Astrocyte of the hippocampus (primary cell): Measurements from ENCODE around the gene ZCCHC7.
A peak's percentile ranks its signal among the peaks of the same experiment; 100 is the strongest.

Experiments
- DNase-seq: peaks from one replicate; pipeline ENCODE4 v3.0.0; 2011; ENCODE audit warnings: low read depth, low spot score

Gene ZCCHC7

DNA sequence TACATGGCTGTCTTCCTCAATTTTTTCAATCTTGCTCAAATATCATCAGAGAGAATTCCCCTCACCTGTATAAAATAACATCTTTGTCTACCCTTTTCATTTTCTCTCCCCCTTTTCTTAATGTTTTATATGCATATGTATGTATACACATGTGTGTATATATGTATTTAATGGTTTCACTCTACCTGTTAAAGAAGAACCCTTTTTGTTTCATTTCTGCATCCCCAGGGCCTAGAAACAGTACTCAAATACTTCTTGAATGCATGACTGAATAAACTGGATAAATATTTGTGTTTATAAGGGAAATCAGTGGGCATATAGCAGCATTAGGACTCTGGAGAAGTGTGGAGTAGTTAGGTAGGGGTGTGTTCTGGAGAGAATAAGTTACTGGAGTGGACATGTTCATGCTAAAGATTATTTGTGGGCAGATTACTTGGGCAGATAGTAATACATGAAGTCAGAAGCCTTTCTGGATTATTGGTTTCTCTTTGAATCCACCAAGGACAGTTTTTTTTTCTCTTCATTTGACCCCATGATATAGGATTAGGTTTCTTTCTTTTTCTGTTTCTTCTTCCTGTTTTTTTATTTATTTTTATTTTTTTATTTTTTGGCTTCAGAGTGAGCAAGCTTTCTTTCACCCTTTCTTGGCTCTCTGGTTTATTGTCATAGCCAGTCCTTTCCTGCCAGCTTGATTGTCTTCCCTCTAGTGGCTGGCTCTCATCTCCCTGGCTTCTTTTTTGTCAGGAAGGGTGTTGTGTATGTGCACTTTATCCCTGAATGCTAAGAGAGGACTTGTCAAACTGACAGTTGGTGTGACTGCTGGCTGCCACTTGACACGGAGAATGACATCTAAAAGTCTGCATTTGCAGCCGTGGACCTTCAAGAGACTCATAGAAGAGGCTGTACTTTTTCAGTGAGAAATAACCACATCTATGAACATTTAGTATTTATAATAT, 89.3 kb downstream of the ZCCHC7 start:
- no peak for DNase-seq

DNA sequence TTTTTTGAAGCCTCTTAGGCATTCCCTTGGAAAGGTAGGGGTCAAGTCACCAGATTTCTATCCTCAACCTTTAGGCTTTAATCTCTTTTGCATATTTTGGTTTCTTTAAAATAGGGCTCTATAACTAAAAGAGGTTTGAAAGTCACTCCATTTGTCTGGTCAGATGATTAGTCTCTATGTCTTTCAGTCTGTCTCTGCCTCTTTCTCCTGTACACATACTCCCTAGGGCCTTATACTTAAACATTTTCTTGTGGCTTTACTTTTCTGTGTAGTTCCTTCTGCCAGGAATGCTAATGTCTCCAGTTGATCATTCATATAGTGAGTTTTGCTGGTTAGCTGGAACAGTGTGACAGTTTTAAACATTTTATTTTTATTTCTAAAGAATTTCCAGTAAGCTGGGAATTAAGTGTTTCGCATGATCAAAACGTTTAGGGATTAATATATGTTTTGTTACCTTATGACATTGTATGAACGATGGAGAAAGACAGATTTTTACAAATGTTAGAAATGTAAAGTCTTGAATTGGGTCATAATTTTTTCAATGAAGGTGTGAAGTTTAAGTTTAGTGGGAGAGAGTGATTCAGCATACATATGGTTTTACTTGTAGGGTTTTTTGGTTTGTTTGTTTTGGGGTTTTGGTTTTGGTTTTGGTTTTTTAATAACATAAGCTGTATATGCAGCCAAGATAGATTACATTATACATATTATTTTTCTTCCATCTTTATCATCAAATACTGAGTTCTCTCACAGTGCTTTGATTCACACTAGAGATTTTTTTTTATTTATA, 90.6 kb downstream of the ZCCHC7 start:
- DNase-seq, result no peak

DNA sequence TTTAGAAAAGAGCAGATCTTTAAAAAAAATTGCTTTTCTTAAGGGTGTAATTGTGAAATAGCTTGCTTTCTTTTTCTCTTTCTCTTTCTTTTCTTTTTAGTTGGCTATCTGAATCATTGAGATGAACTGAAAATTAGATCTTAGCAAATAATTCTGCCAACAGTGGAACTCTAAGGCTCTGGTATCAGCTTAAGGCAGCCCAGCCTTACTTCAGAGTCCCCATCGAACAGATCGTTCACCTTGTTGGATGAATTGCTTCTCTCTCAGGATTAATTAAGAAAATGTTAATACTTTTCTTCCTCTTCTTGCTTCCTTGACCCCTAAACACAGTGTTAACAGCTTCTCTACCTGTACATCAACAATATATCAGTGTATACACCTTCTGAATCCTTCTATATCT, 92.1 kb downstream of the ZCCHC7 start:
- DNase-seq, result no peak

DNA sequence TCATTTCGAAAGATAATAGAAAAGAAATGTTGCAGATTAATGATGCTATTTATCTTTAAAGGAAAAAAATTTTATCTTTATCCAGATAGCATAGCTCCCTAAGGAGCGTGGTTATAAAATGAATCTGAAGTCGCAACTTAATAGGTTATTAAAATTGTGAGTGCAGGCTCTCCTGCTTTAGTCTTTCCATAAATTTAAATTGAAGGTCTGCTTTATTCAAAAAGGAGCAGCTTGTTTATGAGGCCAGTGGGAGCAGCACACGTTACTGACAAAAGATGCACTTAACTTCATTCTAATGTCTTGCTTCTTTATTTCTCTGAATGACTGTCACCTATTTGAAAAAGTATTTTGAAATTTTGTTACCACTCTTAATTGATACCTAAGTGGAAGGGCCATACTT, 95.0 kb downstream of the ZCCHC7 start:
- no peak for DNase-seq

DNA sequence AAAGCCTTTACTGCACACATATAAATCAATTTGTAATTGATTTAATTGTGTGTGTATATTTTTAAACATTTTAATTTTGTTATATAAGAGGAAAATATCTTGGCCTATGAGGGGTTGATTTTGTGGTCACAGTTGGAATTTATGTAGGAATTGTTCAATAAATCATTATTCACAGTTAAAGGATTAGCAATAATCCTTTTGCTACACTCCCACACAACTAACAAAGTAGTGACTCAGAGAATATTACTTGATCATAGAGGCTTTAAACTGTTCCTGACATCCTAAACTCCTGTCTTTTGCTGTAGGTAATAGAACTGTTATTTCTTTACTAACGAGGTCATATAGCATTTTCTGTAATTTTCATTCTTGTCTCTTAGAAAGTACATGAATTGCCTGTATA, 95.5 kb downstream of the ZCCHC7 start:
- peak; percentile 15 for DNase-seq

DNA sequence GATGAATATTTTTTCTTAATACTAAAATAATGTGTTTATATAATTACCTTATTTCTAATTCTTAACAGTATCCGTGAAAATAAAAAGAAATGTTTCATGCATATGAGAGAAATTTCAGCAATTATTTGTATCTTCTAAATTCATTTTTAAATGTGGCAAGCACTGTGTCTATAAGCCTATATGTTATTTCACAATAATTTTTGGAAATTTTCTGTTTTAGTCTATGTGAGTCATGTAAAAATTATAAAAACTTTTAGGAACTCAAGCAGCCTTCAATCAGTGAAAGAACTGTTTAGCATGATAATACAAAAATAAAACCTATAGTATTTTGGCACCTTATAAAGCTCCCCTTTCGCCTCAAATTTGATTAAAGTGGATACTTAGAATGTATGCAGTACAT, 96.8 kb downstream of the ZCCHC7 start:
- no peak for DNase-seq

DNA sequence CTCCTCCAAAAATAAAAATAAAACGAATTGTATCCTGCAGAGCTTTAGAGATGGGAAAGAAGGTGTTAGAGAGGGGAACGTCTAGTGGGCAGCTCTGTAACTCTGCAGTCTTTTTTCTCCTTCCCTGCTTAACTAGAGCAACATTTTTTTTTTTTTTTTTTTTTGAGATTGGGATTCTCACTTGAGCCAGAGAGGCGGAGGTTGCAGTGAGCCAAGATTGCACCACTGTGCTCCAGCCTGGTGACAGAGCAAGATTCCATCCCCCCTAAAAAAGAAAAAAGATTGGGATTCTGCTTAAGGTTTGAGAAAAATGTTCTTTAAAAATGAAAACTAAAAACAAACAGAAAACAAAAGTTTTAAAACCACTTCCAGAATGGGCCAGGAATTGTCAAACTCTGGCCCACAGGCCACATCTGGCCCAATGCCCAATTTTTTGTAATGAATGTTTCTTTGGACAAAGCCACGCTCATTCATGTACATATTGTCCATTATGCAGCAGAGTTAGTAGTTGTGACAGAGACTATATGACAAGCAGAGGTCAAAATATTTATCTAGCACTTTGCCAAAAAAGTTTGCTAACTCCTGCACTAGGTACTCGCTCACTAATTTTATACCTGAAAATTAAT, 98.5 kb downstream of the ZCCHC7 start:
- DNase-seq, result peak; percentile 21

DNA sequence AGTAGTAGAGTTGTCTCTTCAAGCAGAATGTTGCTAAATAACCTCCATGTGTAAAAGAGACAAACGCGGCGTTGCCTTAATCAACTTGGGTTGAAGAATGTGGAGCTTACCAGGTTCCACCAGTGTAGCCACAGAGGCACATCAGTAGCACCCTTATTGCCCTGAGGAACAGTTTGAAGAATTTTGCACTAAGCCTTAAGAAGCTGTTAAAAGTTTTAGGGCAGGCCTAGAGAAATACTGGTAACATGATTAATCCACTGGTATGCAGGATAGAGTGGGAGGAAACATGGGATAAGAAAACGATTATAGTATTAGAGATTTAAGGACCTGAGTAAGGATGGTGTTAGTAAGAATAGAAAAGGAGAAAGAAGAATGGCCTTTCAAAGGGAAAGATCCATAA, 100.6 kb downstream of the ZCCHC7 start:
- no peak for DNase-seq

DNA sequence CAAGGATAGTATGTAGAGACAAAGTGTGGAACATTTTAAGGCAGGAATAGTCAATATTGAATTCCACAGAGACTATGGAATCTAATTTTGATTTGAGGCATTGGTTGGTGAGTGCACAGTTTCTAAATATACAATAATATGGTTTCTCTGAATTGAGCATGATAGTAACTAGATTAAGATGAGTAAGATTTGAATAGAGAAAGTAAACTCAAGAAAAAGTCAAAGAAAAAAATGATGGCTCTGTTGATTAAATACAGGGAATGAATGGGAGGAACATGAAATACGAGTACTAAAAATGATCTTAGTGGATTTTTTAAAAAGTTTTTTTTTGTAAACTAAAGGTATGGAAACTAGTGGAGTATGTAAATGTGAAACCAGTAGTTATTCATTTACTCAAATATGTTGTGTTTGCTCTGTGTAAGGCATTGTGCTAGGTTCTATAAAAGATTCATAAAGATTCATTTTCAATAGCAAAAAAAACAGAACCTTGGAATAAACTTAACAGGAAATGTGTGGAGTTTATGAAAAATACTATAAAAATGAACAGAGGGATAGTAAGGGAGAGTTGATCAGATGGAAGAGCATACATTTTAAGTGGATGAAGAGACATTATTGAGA, 101.2 kb downstream of the ZCCHC7 start:
- DNase-seq, result no peak

DNA sequence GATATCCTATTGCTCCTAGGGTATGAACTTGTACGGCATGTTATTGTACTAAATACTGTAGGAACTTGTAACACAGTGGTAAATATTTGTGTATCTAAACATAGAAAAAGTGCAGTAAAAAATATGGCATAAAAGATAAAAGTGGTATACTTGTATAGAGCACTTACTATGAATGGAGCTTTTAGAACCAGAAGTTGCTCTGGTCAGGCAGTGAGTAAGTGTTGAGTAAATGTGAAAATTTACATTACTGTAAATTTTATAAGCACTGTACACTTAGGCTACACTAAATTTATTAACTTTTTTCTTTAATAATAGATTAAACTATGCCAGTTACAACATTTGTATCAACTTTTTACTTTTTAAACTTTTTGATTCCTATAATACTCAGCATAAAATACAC, 109.1 kb downstream of the ZCCHC7 start:
- no peak for DNase-seq

DNA sequence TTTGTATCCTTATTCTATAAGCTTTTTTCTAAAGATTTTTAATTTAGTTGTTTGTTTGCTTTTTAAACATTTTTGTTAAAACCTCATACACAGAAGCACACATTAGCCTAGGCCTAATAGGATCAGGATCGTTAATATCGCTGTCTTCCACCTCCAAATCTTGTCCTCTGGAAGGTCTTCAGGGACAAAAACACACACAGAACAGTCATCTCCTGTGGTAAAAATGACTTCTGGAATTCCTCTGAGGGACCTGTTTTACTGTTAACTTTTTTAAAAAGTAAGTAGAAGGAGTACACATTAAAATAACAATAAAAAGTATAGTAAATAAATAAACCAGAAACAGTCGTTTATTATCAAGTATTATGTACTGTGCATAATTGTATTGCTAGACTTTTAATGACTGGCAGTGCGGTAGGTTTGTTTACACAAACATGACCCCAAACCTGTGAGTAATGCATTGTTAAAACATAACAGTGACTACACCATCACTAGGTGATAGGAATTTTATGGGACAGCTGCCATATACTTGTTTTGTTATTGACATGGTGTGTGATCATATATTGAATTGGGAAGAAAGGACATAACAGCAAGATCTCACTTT, 109.6 kb downstream of the ZCCHC7 start:
- peak; percentile 35 for DNase-seq

DNA sequence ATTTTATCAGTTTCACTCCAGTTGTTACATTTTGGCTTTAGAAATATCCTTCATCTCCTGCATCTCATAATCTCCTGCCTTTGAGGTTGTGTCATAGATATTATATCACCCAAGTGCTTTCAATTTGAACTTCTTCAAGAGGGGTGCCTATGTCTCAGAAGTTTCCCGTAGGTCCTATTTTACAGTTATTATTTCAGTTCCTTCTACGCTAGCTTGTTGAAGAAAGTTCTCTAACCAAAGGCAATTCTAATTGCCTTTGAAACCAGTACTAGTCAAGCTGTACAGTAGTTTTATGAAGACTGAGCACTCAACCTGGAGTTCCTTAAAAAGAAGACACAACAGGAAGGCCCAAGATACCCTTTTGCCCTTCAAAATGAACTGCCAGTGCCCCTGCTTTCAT, 116.4 kb downstream of the ZCCHC7 start:
- DNase-seq, result no peak

DNA sequence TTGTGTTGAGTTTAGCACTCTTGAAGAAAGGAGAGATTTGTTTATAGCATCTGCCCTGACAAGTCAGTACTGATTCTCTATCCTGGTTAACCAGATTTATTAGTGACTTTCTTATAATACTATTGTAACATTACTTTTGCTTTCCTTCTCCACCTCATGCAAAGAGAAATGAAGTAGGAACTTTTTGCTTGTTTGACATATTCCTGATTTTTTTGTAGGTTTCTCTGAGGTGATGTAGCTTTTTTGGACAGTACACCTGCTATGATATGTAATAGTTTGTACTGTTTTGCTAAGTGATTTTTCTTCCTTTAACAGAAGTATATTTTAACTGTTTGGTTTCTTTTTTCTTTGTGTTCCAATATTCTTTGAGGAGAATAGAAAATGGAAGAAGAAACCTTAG, 117.7 kb downstream of the ZCCHC7 start:
- no peak for DNase-seq

DNA sequence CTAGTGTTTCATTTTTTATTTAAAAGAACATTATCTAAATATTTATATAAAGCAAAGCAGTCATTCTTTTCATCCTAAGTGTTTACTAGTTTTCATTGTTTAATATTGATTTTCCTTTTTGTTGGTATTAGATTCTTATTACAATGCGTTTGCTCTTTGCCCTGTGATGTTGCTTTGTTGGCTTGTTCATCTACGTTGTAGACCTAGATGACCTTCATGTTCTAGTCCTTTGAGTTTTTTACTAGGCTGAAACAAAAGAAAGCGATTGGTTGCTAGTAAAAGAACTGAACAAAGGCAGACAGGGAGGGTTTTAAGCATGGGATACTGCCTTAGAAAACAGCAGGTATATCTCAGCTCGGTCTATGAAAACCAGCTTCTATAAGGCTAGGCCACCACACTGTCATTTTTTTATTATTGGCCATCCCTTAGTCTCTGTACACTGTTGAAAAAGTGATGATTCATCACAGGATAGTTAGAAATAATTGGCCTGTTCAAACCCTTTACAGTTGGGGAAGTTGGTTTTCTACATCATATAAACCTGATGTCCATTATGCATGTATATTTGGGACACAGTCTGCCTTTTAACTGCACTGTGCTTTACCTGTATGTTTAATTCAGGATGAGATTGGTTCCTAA, 119.0 kb downstream of the ZCCHC7 start:
- no peak for DNase-seq

DNA sequence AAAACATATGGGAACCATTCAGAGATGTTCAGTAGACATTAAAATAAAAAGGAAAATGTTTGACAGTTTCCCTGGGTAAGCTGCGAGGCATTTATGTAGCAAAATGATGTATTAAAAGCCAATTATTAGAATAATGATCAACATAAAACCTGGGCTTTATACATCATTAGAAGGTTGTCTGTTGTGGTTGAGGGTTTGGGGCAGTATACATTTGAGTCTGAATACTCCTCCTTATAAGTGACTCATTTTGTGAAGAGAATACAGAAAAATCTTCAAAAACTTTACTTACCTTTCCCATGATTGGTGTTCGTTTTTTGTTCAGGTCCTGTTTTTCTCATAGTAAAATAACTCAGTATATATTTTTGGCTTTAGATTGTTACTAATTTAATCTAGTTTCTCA, 119.5 kb downstream of the ZCCHC7 start:
- no peak for DNase-seq

DNA sequence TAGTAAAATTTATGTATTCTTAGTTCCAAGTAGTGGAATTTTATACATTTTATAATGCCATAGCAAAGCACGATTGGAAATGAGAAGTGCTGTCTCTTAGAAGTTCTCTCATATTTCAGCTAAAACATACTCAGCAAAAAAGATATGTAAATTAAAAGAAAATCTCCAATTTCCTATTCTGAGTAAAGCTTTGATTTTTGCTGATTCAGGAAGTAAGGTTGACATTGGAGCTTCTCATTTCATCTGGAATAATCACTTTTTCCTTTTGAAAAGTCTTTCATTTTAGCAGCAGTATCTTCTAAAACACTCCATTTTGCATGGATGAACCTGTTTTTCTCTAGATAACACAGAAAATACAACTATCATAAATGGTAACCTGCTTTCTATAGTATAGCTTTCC, 121.0 kb downstream of the ZCCHC7 start:
- no peak for DNase-seq

DNA sequence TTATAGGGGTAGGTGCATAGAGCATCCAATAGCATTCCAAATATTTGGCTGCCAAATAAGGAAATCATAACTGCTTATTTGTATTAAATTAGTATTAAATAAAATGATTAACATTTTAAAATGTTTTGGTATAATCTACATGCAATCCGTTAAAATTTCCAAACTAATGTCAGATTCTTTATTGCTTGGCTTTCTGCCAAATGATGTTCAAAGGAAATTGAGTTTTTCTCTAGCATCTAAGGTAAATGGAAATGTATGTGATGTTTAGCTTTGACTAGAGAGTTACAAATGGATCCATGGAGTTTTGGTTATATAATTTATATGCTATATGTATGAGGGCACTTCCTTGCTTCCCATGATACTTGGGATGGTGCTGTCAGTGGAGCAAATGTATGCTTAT, 121.7 kb downstream of the ZCCHC7 start:
- no peak for DNase-seq

DNA sequence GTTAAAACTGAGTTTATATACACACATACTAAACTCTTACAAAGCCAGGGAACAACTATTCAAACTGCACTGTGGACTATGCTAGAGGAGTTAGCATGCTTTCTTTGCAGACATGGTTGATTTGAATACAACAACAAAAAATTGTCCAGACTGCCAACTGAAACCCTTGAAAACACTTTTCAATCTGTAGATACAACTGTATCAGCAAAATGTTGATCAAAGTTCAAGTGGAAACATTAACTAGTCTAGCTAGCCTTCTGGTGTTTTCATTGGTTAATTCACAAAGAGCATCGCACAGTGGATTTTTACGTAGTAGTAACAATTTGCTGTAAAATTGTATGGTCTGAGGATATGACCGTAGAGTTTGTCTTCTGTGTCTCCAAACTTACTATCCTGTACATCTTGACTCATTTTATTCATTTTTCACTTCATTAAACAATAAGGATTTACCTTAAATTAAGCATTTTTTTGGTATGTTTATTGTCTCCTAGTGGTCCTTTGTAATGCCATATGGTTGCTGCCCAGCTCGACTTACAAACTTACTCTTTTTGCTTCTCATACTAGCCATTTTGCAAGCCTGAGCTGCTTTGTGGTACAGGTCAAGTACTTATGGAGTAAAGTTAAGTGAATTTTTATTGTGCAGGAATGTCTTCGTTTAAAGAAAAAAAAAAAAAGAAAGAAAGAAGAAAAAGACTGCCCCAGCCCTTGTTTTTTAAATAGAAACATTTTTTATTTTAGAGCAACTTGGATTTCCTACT, 123.4 kb downstream of the ZCCHC7 start:
- DNase-seq, result no peak

DNA sequence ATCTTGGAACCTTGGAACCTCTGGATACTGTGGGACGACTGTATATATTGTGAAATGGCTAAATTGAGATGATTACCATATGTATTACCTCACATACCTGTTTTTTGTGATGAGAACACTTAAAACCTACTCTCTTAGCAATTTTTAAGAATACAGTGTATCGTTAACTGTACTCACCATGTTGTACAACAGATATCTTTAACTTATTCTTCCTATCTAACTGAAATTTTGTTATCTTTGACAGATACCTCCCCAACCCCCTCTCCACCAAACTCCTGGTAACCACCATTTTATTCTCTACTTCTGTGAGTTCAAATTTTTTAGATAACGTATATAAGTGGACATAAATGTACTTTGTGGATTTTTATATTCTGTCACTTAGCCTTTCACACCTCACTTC, 126.5 kb downstream of the ZCCHC7 start:
- DNase-seq, result no peak

DNA sequence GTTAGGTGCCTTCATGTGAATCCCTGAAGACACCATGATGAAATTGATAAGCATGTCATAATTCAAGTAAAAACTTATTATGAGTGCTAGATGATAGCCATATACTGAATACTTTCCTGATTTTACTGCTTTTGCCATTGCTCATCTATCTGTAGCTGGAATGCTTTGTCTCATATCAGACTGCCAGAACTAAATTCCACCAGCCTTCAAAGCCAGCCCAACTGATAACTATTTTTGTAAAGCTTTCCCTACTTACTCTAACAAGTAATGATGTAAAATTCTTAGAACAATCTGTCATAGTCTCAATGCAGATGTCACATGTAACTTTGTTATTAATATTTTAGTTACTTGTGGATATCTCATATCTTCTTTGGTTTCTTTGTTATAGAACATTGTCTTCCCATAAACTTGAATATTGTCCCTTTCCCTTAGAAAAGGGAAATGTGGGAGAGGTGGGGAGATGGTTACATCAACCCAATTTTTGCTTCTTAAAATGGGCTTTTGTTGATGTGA, 128.3 kb downstream of the ZCCHC7 start:
- no peak for DNase-seq
